UCSD-AML1 (cell line): ENCODE data around the gene TBXA2R.
A peak's percentile ranks its signal among the peaks of the same experiment; 100 is the strongest.

Source experiments
- DNase-seq: peaks from one replicate; lab custom pipeline; 2025; ENCODE audit not compliant: unreplicated experiment; lab: John Stamatoyannopoulos, UW

TBXA2R gene

DNA sequence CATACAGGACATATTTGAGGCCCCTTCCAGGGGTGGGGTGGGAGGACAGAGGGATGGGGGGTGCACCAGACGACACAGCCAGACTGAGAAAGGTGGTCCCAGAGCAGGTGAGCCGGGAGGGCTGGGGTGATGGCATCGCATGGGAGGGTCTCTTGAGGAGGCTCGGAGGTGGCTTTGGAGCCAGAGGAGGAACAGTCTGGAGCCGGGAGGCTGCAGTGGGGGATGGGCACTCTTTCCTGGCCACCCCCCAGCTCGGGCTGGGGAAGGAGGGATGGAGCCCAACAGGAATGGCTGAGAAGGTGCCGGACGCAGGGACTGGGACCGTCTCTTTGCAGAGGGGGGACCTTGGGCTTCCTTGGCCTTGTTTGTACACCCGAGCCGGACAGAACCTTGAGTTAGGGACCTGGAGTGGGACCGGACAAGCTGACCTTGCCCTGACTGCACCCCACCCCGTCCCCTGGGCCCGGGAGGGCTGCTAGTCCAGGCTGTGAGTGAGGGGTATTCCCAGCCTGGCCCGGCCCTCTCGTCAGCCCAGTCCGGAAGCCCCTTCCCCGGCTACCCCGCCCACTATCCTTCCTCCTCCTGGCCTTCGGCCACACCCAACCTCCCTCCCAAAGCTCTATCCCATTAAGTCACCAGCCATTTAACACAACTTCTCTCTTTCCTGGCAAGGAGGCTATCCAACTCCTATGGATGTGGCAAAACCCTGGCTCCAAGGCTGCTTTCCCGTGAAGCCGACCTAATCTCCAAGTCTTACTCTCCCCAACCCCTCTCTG, 816 bp upstream of the TBXA2R start:
- peak; percentile 84 for DNase-seq

DNA sequence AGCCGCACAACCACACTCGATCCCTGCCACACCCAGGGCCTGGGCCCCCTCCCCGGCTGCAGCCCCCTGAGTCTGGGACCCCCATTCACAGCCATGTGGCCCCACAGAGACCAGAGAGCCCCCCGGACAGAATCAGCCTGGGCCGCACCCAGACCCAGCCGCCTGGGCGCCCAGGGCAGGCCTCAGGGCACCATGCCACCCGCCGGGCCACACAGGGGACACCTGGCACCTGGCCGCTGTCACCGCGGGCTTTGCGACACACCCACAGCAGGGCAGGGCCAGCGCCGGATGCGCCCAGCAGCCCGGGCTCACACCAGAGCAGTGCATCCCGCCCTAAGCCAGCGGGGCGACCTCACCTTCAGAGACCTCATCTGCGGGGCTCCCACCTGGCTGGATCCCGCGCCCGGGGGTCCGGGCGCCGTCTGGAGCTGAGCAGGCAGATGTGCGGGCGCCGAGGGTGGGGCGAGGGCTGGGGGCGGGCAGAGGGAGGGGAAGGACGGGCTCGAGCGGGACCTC, 443 bp downstream of the TBXA2R start:
- peak; percentile 45 for DNase-seq

DNA sequence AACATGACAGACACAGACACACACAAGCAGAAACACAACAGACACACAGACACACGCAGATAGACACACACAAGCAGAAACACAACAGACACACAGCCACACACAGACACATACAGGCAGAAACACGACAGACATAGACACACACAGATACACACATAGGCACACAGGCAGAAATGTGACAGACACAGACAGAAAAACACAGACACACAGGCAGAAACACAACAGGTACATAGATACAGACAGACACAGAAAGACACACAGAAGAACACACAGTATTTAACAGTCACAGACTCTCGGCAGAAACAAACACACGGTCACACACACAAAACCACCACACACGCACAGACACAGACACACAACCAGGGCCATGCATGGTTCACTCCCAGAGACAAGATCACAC, 905 bp downstream of the TBXA2R start:
- no peak for DNase-seq

DNA sequence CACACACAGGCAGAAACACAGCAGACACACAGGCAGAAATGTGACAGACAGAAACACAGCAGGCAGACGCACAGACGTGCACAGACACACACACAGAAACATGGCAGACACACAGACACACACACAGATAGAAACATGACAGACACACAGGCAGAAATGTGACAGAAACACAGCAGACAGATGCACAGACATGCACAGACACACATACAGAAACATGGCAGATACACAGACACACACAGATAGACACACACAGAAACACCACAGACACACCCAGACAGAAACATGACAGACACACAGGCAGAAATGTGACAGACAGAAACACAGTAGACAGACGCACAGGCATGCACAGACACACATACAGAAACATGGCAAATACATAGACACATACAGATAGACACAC, 1.3 kb downstream of the TBXA2R start:
- no peak for DNase-seq

DNA sequence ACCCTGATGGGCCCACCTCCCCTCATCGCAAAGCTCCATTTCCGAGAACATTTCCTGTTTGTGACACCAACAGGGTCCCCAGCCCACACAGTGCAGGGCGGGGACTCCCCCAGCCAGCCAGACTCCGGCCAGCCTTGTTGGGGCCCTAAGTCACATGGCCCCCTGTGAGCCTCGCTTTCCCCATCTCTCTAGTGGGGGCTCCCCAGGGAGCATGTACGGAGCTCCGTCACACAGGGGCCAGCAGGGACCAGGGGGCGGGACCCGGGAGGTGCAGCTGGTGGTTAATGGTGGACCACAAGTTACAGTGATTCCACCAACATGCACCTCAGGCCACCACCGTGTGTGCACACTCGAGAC, 1.7 kb downstream of the TBXA2R start:
- peak; percentile 42 for DNase-seq

DNA sequence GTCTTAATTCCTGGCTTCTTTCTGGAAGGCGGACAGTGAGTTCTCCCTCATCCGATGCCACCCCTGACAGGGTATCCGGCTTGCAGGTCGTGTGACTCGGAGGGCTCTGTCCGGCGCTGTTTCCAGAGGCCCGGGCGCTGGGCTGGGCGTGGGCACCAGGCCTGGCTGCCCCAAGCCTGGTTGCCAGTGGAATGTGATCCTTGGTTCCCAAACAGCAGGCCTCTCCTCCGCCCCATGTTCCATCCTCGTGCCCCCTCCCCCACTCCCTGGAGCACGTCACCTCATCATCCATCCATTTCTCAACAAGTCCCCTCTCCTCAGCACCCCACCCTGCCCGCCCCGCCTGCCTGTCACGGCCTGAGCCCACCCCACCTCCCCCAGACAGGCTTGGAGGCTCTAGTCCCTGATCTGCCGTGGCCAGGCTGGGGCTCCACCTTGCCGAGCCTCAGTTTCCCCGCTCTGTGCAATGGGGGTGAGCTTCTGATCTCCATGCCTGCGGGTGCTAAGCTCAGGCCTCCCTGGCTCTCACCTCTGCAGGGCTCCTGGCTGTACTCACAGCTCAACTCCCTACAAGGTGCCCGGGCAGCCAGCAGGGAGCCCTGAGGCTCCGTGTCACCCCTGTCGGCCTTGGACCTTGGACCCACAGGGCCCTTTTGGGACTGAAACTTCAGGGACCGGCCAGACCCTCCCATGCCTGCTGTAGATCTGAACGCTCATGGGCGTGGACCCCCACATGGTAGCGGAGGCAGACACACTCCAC, 2.3 kb downstream of the TBXA2R start:
- no peak for DNase-seq

DNA sequence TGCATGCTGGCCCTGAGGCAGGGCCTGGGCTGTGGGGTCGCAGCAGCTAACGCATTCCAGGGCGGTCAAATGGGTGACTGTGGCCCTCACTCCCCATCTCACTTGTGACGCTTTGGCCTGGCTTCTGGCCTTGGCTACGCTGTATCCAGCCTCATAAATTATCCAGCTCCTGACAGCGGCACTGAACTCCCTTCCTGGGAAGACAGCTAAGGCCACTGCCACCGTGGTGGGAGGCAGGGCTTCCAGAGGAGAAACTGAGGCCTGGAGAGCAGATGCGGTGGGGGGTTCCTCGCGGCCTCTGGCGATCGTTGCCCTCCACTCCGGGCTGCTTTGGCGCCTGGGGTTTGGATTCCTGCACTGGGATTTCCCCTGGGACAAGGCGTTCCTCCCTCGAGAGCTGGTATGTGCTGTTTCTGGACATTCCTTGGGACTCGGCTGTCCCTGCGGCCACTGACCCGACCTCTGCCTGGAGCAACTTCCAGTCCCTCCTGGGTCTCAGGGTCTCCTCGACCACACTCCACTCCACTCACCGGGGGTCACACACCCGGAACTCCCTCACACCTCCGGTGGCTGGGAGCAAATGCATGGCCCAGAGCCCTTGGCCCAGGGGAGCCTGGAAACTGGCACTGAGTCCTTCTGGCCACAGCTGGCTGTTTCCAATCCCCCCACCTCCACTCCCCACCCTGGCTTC, 3.4 kb downstream of the TBXA2R start:
- no peak for DNase-seq

DNA sequence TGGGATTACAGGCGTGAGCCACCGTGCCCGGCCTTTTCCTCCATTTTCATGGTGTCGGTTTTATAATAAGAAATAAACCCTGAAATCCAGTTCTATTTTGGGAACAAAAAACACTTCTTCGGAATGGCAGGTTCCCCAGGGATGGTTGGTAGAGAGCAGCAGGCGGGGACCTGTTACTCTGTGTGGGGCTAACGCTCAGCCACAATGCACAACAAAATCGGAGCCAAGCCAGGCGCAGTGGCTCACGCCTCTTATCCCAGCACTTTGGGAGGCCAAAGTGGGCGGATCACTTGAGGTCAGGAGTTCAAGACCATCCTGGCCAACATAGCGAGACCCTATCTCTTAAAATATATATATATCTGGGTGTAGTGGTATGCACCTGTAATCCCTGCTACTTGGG, 5.7 kb downstream of the TBXA2R start:
- DNase-seq: no peak

DNA sequence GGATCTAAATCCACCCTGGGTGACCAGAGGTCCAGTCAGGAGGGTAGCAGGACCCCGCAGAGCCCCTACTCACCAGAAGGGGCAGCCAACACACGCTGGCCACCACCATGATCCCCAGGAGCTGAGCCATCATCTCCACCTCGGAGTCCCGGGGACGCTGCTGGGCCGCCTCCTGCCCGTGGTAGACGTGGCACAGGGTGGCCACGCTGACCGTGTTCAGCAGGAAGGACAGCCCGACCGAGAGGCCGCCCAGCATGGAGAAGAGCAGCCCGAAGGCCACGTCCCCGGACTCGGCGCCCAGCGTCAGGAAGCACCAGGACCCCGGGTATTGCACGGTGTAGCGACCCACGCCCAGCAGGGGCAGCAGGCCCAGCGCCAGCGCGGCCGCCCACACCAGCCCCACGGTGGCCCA, 6.9 kb downstream of the TBXA2R start:
- DNase-seq: no peak

DNA sequence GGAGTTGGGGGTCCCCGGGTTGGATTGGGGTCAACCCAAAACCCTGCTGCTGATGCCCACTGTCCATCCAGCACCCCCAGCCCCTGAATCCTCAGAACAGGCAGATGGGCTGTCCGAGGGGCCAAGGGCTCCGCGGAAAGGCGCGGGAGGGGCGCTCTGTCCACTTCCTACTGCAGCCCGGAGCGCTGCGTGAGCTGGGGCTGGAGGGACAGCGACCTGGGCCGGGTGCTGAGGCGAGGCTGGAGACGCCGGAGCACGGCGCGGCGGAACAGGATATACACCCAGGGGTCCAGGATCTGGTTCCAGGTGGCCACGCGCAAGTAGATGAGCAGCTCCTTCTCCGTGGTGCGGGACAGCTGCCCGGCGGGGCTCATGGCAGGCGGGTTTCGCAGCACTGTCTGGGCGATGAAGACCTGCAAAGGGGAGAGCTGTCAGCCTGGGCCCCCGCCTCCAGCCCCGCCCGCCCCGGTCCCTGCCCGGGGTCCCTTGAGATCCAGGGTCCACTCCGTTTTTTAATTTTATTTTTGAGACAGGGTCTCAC, 11.1 kb downstream of the TBXA2R start:
- DNase-seq: no peak

DNA sequence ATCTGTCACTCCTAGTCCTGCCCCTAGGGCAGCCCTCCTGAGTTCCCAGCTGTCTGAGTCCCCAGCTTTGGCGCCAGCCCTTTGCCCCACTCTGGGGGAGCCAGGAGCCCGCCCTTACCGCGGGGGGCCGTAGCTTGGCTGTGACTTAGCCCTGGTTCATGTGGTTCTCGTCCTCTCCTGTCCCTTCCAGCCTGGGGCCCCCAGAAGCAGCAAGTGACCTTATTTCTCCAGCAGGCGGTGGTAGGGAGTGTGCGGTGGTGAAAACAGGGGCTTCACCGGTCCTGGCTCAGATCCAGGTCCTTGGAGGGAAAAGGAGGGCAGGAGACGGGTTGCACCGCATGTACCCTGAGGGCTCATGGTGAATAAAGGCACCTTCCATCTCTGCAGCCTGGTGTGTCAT, 13.5 kb downstream of the TBXA2R start:
- DNase-seq: no peak

DNA sequence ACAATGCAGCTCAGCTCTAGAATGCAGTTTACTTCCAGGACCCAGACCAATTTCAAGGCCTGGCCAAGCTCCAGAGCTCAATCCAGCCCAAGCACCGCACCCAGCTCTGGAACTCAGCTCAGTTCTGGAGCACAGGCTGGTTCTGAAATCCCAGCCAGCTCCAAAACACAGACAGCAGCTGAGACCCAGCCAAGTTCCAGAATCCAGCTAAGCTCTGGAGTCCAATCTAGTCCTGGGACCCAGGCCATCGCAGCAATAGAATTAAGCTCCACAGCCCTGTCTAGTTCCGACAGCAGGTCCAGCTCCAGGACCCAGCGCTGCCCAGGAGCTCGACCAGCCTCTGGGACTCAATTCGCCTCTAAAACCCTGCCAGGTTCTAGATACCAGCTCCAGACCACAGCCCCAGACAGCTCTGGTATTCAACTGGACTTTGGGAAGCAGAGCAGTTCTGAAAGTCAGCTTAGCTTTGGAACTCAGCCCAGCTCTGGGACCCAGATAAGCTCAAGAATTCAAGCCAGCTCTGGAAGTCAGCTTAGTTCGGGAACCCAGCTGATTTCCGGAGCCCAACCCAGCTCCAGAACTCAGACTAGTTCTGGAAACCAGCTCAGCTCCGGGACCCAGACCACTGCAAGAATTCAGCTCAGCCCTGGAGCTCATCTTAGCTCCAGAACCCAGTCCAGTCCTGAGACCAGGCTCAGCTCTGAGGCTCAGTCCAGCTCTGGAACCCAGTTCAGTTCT, 14.6 kb downstream of the TBXA2R start:
- DNase-seq: no peak

DNA sequence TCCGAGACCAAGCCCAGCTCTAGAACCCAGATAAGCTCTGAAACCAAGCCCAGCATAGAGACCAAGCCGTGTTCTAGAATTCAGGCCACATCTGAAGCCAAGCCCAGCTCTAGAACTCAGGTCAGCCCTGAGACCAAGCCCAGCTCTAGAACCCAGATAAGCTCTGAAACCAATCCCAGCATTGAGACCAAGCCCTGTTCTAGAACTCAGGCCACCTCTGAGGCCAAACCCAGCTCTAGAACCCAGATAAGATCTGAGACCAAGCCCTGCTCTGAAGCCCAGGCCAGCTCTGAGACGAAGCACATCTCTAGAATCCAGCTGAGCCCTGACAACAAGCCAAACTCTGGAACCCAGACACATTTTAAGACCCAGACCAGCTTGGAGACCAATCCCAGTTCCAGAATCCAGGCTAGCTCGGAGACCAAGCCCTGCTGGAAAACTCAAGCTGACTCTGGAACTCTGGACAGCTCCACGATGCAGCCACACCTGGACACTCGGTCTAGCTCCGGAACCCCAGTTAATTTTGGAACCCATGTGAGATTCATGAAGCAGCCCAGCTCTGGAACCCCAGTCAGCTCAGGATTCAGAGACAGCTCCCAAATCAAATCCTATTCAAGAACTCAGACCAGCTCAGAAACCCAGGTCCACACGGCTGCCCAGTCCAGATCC, 15.6 kb downstream of the TBXA2R start:
- DNase-seq: no peak

DNA sequence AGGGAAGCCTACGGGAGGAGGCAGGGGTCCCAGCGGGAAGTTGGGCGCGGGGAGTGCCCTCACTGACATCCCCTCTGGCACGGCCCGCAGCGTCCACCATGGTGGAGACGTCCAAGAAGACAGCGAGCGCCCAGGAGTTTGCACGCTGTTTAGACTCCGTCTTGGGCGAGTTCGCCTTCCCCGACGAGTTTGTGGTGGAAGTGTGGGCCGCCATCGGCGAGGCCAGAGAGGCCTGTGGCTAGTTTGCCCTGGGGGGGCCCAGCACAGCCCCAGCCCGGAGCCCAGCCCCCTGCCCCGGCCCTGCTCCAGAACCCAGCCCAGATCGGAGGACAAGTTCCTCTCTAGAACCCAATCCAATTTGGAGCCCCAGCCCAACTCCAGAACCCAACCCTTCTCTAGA, 16.7 kb downstream of the TBXA2R start:
- no peak for DNase-seq

DNA sequence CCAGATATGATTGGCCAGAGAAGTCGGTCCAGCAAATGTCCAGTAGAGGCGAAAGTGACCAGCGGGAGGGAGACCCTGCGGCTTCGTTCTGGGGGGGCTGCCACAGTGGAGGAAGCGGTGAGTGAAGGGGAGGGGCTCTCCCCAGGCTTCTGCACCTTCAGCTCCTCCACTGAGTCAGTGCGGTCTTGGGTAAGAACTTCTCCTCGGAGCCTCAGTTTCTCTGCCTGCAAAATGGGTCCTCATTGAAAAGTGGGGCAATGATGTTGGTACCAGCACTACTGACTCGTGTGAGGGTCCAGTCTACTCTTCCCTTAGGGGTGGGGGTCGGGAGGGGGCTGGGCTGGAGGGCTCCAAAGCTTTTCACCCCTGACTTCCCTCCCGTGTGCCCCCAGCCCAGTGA, 17.2 kb downstream of the TBXA2R start:
- no peak for DNase-seq

DNA sequence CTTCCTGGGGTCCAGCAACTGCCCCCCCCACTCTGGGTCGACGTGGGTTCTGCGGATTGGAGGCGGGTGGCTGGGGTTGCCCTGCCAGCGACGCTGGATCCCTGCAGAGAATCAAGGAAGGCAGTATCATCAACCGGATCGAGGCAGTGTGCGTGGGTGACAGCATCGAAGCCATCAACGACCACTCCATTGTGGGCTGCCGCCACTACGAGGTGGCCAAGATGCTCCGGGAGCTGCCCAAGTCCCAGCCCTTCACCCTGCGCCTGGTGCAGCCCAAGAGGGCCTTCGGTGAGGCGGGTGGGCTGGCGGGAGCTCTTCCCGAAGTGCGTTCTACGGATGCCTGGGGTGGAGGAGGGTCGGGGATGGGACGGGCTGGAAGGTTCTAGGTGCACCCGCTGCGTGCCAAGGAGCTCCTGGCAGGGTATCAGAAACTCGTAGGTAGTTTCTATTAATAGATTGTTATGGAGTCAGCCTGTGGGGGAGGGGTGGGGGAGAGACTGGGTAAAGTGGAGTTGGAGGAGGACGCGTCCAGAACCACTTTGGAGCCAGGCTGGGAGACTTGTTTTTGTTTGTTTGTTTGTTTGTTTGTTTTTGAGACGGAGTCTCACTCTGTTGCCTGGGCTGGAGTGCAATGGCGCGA, 19.8 kb downstream of the TBXA2R start:
- DNase-seq: no peak

DNA sequence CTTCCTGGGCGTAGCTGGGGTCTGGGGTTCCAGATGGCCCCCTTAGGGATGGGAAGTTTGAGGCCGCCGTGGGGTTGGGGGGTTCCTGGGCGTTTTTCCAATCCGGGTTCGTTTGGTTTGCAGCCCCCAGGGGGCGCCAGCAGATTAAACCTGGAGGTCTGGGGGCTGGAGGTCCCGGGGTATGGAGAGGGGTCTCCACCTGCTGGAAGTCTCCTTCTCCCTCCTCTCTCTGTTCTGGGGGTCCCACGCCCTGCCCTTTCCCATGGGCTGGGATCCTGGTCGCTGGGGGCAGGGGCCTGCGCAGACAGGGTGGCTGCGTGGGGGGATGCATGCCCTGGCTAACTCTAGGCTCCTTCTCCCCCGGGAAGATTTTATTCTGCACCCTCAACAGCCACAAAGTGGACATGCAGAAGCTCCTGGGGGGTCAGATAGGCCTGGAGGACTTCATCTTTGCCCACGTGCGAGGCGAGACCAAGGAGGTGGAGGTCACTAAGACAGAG, 20.5 kb downstream of the TBXA2R start:
- peak; percentile 64 for DNase-seq

DNA sequence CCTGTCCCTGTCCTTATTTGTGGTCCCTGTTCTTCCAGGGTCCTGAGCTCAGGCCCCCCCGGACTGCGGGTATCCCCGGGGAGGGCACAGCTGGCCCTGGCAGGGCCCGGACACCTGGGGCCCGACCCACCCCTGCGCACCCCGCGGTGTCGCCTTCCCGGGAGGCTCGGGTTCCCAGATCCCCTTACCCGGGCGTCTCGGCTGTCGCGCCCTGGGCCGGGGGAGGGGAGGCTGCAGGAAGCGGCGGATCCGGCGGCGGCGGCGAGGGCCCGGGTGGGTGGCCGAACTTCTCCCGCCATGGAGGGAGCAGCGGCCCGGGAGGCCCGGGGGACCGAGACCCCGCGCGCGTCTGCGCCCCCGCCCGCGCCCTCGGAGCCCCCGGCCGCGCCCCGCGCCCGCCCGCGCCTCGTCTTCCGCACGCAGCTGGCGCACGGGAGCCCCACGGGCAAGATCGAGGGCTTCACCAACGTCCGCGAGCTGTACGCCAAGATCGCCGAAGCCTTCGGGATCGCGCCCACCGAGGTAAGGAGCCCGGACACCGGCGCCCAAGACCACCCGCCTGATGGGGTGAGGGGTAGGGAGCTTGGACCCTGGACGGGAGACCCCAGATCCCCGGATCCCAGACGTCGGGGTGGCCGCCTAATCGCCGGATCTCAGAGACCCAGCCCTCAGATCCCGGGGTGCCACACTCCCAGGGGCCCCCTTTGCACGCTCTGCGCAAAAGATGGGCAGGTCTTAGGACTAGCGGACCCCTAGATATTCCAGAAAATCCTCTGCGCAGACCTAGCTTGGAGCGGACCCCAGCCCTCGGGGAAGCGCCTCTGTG, 21.2 kb downstream of the TBXA2R start, which contains the start of gene GIPC3:
Gene GIPC3 (plus strand): TSS at position 178 of the 826 bp plus-strand sequence. CDS start 120 bp downstream, at position 298.
- peak; percentile 49 for DNase-seq
